Endothelial cell of umbilical vein (primary cell): ENCODE measurements around the gene DIO3. TPM values are rescaled to one million over a fixed set of nuclear protein-coding genes. Genes with fewer than 3 reads are reported as not detected.

ENCODE experiments used
- BruUV-seq: library from RNA; stranded (reverse); fragments of 400-500 nt; replicated peaks from 2 replicates; lab custom pipeline; 2021; lab: Mats Ljungman, UMichigan
- CTCF ChIA-PET: fragments of 300-600, 350-600 bp; sonication (Branson Sonifier 250); formaldehyde crosslinking; loops from one replicate; lab custom pipeline; 2021; ENCODE audit warnings: antibody characterized with exemption, inconsistent platforms; lab: Charles Lee
- POLR2A ChIA-PET: fragments of 300-600, 350-600 bp; sonication (Branson Sonifier 250); formaldehyde crosslinking; loops from one replicate; lab custom pipeline; 2021; ENCODE audit warnings: antibody characterized with exemption, inconsistent platforms; lab: Charles Lee
- DNase-seq: peaks from one replicate; pipeline ENCODE4 v3.0.0-alpha.2; 2011; ENCODE audit warnings: low read depth, low spot score
- FAIRE-seq: peaks from 2 replicates; lab custom pipeline; 2011; peaks lifted over from hg19 to GRCh38; lab: Jason Lieb, UNC
- H2AFZ ChIP-seq: 2 replicates; pipeline ENCODE4 v1.6.0; 2012; ENCODE audit warnings: low read depth, low read length, control low read depth, inconsistent platforms
- H3K27ac ChIP-seq: 2 replicates; pipeline ENCODE4 v1.5.1; 2011; ENCODE audit warnings: low read depth, mild to moderate bottlenecking, control low read depth, low read length, moderate library complexity; ENCODE audit not compliant: insufficient read depth
- H3K27me3 ChIP-seq, 2 experiments: 2 replicates each; pipeline versions ENCODE4 v1.6.0 to v1.6.1; 2011; ENCODE audit warnings: low read length in 2 of 2, mixed read lengths in 1 of 2; ENCODE audit not compliant: control insufficient read depth in 2 of 2, insufficient read depth in 2 of 2
- H3K36me3 ChIP-seq, 2 experiments: 2 replicates in 1 of 2; 3 replicates in 1 of 2; pipeline ENCODE4 v1.5.1; 2011; ENCODE audit warnings: low read length in 2 of 2, mild to moderate bottlenecking in 1 of 2, moderate library complexity in 1 of 2; ENCODE audit not compliant: control insufficient read depth in 2 of 2, insufficient read depth in 2 of 2; ENCODE audit errors: extremely low read depth in 1 of 2
- H3K4me1 ChIP-seq: 3 replicates; pipeline ENCODE4 v1.5.1; 2011; ENCODE audit warnings: mild to moderate bottlenecking, low read length; ENCODE audit not compliant: control insufficient read depth, insufficient read depth; ENCODE audit errors: extremely low read depth
- H3K4me2 ChIP-seq: 2 replicates; pipeline ENCODE4 v1.6.1; 2011; ENCODE audit warnings: low read length, control low read depth, mixed read lengths; ENCODE audit not compliant: insufficient read depth
- H3K4me3 ChIP-seq, 3 experiments: fragments of 200-600 bp in 1 of 3; sonication (generic), shearing (Covaris generic) in 1 of 3; replicated peaks in 1 of 3; 2 replicates each; pipeline ENCODE4 v1.5.1; 2011 to 2016; ENCODE audit warnings: control low read depth in 3 of 3, low read length in 3 of 3, mild to moderate bottlenecking in 2 of 3, inconsistent platforms in 1 of 3, low read depth in 1 of 3, moderate library complexity in 1 of 3; ENCODE audit not compliant: insufficient read depth in 1 of 3
- H3K79me2 ChIP-seq: 2 replicates; pipeline ENCODE4 v1.6.0; 2012; ENCODE audit warnings: low read length, inconsistent platforms; ENCODE audit not compliant: control insufficient read depth, insufficient read depth
- H3K9ac ChIP-seq: replicated peaks from 2 replicates; pipeline ENCODE3; 2011; ENCODE audit warnings: low read length, control low read depth; ENCODE audit not compliant: insufficient read depth; ENCODE audit errors: extremely low read depth
- H3K9me1 ChIP-seq: replicated peaks from 3 replicates; pipeline ENCODE4 v1.6.0; 2011; ENCODE audit warnings: mild to moderate bottlenecking, low read length; ENCODE audit not compliant: control insufficient read depth, insufficient read depth; ENCODE audit errors: extremely low read depth
- H3K9me3 ChIP-seq: replicated peaks from 2 replicates; pipeline ENCODE4 v1.5.1; 2012; ENCODE audit warnings: low read length, inconsistent platforms; ENCODE audit not compliant: control insufficient read depth, insufficient read depth
- H4K20me1 ChIP-seq: replicated peaks from 2 replicates; pipeline ENCODE3; 2011; ENCODE audit warnings: mild to moderate bottlenecking, low read length; ENCODE audit not compliant: control insufficient read depth, insufficient read depth; ENCODE audit errors: extremely low read depth
- CTCF ChIP-seq, 2 donors: IDR thresholded peaks; 1 replicate in 1 of 2; 2 replicates in 1 of 2; pipeline ENCODE4 v1.5.1; 2011; ENCODE audit warnings: low read length in 2 of 2, mild to moderate bottlenecking in 2 of 2, moderate library complexity in 2 of 2, control low read depth in 1 of 2, inconsistent platforms in 1 of 2, low read depth in 1 of 2; ENCODE audit not compliant: insufficient read depth in 1 of 2; ENCODE audit errors: extremely low read depth in 1 of 2
- EZH2 ChIP-seq: IDR thresholded peaks from 2 replicates; pipeline ENCODE4 v1.6.1; 2012; ENCODE audit warnings: borderline replicate concordance, low read depth, mild to moderate bottlenecking, moderate library complexity, low read length, inconsistent platforms; ENCODE audit not compliant: severe bottlenecking
- FOS ChIP-seq: IDR thresholded peaks from 2 replicates; pipeline ENCODE4 v1.6.1; 2011; ENCODE audit warnings: mild to moderate bottlenecking, low read length, moderate library complexity, borderline replicate concordance; ENCODE audit not compliant: insufficient read depth
- GATA2 ChIP-seq: IDR thresholded peaks from 2 replicates; pipeline ENCODE4 v1.7.0; 2011; ENCODE audit warnings: low read depth, mild to moderate bottlenecking, moderate library complexity, mixed read lengths, low read length; ENCODE audit not compliant: insufficient read length, insufficient read depth
- JUN ChIP-seq: IDR thresholded peaks from 2 replicates; pipeline ENCODE4 v1.6.1; 2011; ENCODE audit warnings: borderline replicate concordance, low read depth; ENCODE audit not compliant: insufficient read length, insufficient read depth
- MAX ChIP-seq: IDR thresholded peaks from 2 replicates; pipeline ENCODE4 v1.6.1; 2011; ENCODE audit not compliant: insufficient read depth, insufficient read length
- MYC ChIP-seq: IDR thresholded peaks from one replicate; pipeline ENCODE4 v1.6.1; 2011; ENCODE audit warnings: mild to moderate bottlenecking, low read depth, low read length
- POLR2A ChIP-seq: IDR thresholded peaks from 2 replicates; pipeline ENCODE4 v1.6.1; 2012; ENCODE audit warnings: low read depth, mild to moderate bottlenecking, control low read depth, low read length
- POLR2AphosphoS5 ChIP-seq: IDR thresholded peaks from 2 replicates; pipeline ENCODE4 v1.6.1; 2012; ENCODE audit warnings: low read depth, mild to moderate bottlenecking, control low read depth, low read length, moderate library complexity; ENCODE audit not compliant: insufficient read depth
- dilution Hi-C: fragments of 300-500 bp; cut with MboI; formaldehyde crosslinking; loops from one replicate; pipeline ENCODE4 v1.15.0; 2019; ENCODE audit warnings: low sequenced_read_pairs; ENCODE audit not compliant: extremely low pct_ligation_motif_present
- intact Hi-C: fragments of 100-400 bp; cut with micrococcal nuclease; formaldehyde crosslinking; loops from one replicate; pipeline ENCODE4 v1.10.0; 2022
- polyA plus RNA-seq, 4 experiments: library from polyadenylated mRNA; depleted of rRNA in 3 of 4; stranded (reverse) in 3 of 4; unstranded in 1 of 4; fragments of >200 nt; gene quantifications; 2 replicates each; pipeline versions ENCODE4 v1.2.1 to v1.2.3, GENCODE V29; 2011 to 2012; ENCODE audit warnings: missing spikeins in 1 of 4
- total RNA-seq: library from RNA; stranded (reverse); gene quantifications from 2 replicates; pipeline ENCODE4 v1.2.3, GENCODE V29; 2021

The DIO3 gene
- total and polyA plus RNA-seq, 2 donors (not counting 3 experiments of a cell fraction or from before 2014, with no cell fraction given) = not detected

- dilution Hi-C loops (no loop called here), intact Hi-C loops (no loop called here)
- no peaks in the 10 kb centered on the region for H3K27me3 ChIP-seq
- ChIA-PET POLR2A (no interaction called here), CTCF (no interaction called here)
- H2AFZ ChIP-seq = no peak overlapping the region
- DNase-seq (no peak), FAIRE-seq (no peak)
- H4K20me1 ChIP-seq = no peaks in the 10 kb centered on the region
- no peaks in the 10 kb centered on the region for H3K9me1 ChIP-seq
- H3K9me3 ChIP-seq = no peaks in the 10 kb centered on the region
- no peak overlapping the region for H3K27ac ChIP-seq
- TF ChIP-seq GATA2 (no peak), CTCF (IDR thresholded peaks at IDR 0.05; ENCODE audit: extremely low read depth in 1 of 2, insufficient read depth in 1 of 2, low read depth in 1 of 2, low read length in 2 of 2) (no peak), MYC (no peak), POLR2A (no peak), MAX (no peak), POLR2AphosphoS5 (no peak), EZH2 (no peak), FOS (no peak), JUN (no peak)
- no peak overlapping the region for H3K9ac ChIP-seq
- no peaks in the 10 kb centered on the region for H3K36me3 ChIP-seq
- H3K4me2 ChIP-seq = no peak overlapping the region
- BruUV-seq = no TSS peak
- H3K4me1 ChIP-seq = no peaks in the 10 kb centered on the region
- H3K4me3 ChIP-seq = no peak overlapping the region
- H3K79me2 ChIP-seq = no peaks in the 10 kb centered on the region
Measured at GRCh38 chr14:101593411-101594238, 32.3 kb downstream of the DIO3 start.
